ENCODE results near the gene APBA3.

Gene APBA3

GRCh38 chr19:3746371-3747056, 15.0 kb downstream of the APBA3 start:
- Histone ChIP-seq H2BK120ac (ENCODE audit: low read depth, low read length) (no peak overlapping the region), H3K27ac (ENCODE audit: low read depth, low read length) (no peak overlapping the region), H3K79me1 (ENCODE audit: low read length) (no peaks in the 10 kb centered on the region), H3K27me3 (ENCODE audit: insufficient read depth, low read length, poor library complexity) (no peaks in the 10 kb centered on the region), H3K9ac (ENCODE audit: low read length) (no peak overlapping the region), H3K4ac (ENCODE audit: low read depth, low read length) (no peak overlapping the region), H4K8ac (ENCODE audit: low read depth, low read length) (no peak overlapping the region), H3K23ac (ENCODE audit: low read length) (no peak overlapping the region), H3K18ac (ENCODE audit: low read length) (no peak overlapping the region), H3K4me2 (ENCODE audit: low read length) (no peak overlapping the region), H3K36me3 (ENCODE audit: control insufficient read depth, insufficient read depth, low read length) (no peaks in the 10 kb centered on the region), H3K4me1 (ENCODE audit: control insufficient read depth, low read depth, low read length) (no peaks in the 10 kb centered on the region), H3K56ac (ENCODE audit: low read length) (no peak overlapping the region), H3K4me3 (ENCODE audit: low read length) (no peak overlapping the region), H4K5ac (ENCODE audit: low read length) (no peak overlapping the region), H2AK5ac (ENCODE audit: low read length) (no peak overlapping the region), H2BK5ac (ENCODE audit: low read length) (no peak overlapping the region), H2BK15ac (replicated peaks; ENCODE audit: low read depth) (no peak overlapping the region), H3K79me2 (ENCODE audit: control insufficient read depth, insufficient read depth, low read length) (no peaks in the 10 kb centered on the region)
- no CpG with 5 or more reads among the region's 31 CpGs for WGBS (ENCODE audit: extremely low coverage, insufficient coverage, low lambda C conversion rate)
- DNase-seq: no peak

GRCh38 chr19:3745363-3746045, 16.0 kb downstream of the APBA3 start:
- H4K5ac ChIP-seq (ENCODE audit: low read length): no peak overlapping the region
- no peak for DNase-seq

GRCh38 chr19:3743486-3743885, 18.0 kb downstream of the APBA3 start:
- no peaks in the 10 kb centered on the region for H3K79me1 ChIP-seq (ENCODE audit: low read length)
- H3K27me3 ChIP-seq (ENCODE audit: insufficient read depth, low read length, poor library complexity): no peaks in the 10 kb centered on the region
- no peak overlapping the region for H3K18ac ChIP-seq (ENCODE audit: low read length)
- H2BK120ac ChIP-seq (ENCODE audit: low read depth, low read length): no peak overlapping the region
- H3K4ac ChIP-seq (ENCODE audit: low read depth, low read length): no peak overlapping the region
- peak; percentile 25 for DNase-seq
- no peak overlapping the region for H2BK5ac ChIP-seq (ENCODE audit: low read length)
- H3K4me2 ChIP-seq (ENCODE audit: low read length): no peak overlapping the region
- WGBS (ENCODE audit: extremely low coverage, insufficient coverage, low lambda C conversion rate): no CpG with 5 or more reads among the region's 2 CpGs
- no peak overlapping the region for H2AK5ac ChIP-seq (ENCODE audit: low read length)
- H3K36me3 ChIP-seq (ENCODE audit: control insufficient read depth, insufficient read depth, low read length): no peaks in the 10 kb centered on the region
- no peak overlapping the region for H4K8ac ChIP-seq (ENCODE audit: low read depth, low read length)
- no peaks in the 10 kb centered on the region for H3K79me2 ChIP-seq (ENCODE audit: control insufficient read depth, insufficient read depth, low read length)
- no peaks in the 10 kb centered on the region for H3K4me1 ChIP-seq (ENCODE audit: control insufficient read depth, low read depth, low read length)
- no peak overlapping the region for H3K23ac ChIP-seq (ENCODE audit: low read length)
- H4K5ac ChIP-seq (ENCODE audit: low read length): no peak overlapping the region
- H2BK15ac ChIP-seq (replicated peaks; ENCODE audit: low read depth): no peak overlapping the region
- no peak overlapping the region for H3K56ac ChIP-seq (ENCODE audit: low read length)
- no peak overlapping the region for H3K9ac ChIP-seq (ENCODE audit: low read length)
- H3K4me3 ChIP-seq (ENCODE audit: low read length): no peak overlapping the region
- no peak overlapping the region for H3K27ac ChIP-seq (ENCODE audit: low read depth, low read length)

More at GRCh38 chr19:3745363-3746045, 16.0 kb downstream of the APBA3 start:
- Histone ChIP-seq H3K27me3 (ENCODE audit: insufficient read depth, low read length, poor library complexity) (no peaks in the 10 kb centered on the region), H3K4me2 (ENCODE audit: low read length) (no peak overlapping the region), H3K56ac (ENCODE audit: low read length) (no peak overlapping the region), H3K4me1 (ENCODE audit: control insufficient read depth, low read depth, low read length) (no peaks in the 10 kb centered on the region), H3K4me3 (ENCODE audit: low read length) (no peak overlapping the region), H3K23ac (ENCODE audit: low read length) (no peak overlapping the region), H2AK5ac (ENCODE audit: low read length) (no peak overlapping the region), H2BK5ac (ENCODE audit: low read length) (no peak overlapping the region), H4K8ac (ENCODE audit: low read depth, low read length) (no peak overlapping the region), H2BK120ac (ENCODE audit: low read depth, low read length) (no peak overlapping the region), H3K36me3 (ENCODE audit: control insufficient read depth, insufficient read depth, low read length) (no peaks in the 10 kb centered on the region), H3K79me1 (ENCODE audit: low read length) (no peaks in the 10 kb centered on the region), H3K9ac (ENCODE audit: low read length) (no peak overlapping the region), H3K79me2 (ENCODE audit: control insufficient read depth, insufficient read depth, low read length) (no peaks in the 10 kb centered on the region), H3K27ac (ENCODE audit: low read depth, low read length) (no peak overlapping the region), H3K4ac (ENCODE audit: low read depth, low read length) (no peak overlapping the region), H2BK15ac (replicated peaks; ENCODE audit: low read depth) (no peak overlapping the region), H3K18ac (ENCODE audit: low read length) (no peak overlapping the region)
- no CpG with 5 or more reads among the region's 8 CpGs for WGBS (ENCODE audit: extremely low coverage, insufficient coverage, low lambda C conversion rate)

- no peaks in the 10 kb centered on the region for H3K79me2 ChIP-seq (ENCODE audit: control insufficient read depth, insufficient read depth, low read length)
- H2BK15ac ChIP-seq (replicated peaks; ENCODE audit: low read depth): no peak overlapping the region
- H4K5ac ChIP-seq (ENCODE audit: low read length): no peak overlapping the region
- H3K79me1 ChIP-seq (ENCODE audit: low read length): no peaks in the 10 kb centered on the region
- H3K27ac ChIP-seq (ENCODE audit: low read depth, low read length): no peak overlapping the region
- no peak overlapping the region for H3K23ac ChIP-seq (ENCODE audit: low read length)
- no peak overlapping the region for H3K4me2 ChIP-seq (ENCODE audit: low read length)
- H2BK5ac ChIP-seq (ENCODE audit: low read length): no peak overlapping the region
- no CpG with 5 or more reads among the region's 24 CpGs for WGBS (ENCODE audit: extremely low coverage, insufficient coverage, low lambda C conversion rate)
- no peaks in the 10 kb centered on the region for H3K4me1 ChIP-seq (ENCODE audit: control insufficient read depth, low read depth, low read length)
- H3K27me3 ChIP-seq (ENCODE audit: insufficient read depth, low read length, poor library complexity): no peaks in the 10 kb centered on the region
- no peak overlapping the region for H3K18ac ChIP-seq (ENCODE audit: low read length)
- H3K36me3 ChIP-seq (ENCODE audit: control insufficient read depth, insufficient read depth, low read length): no peaks in the 10 kb centered on the region
- no peak for DNase-seq
- no peak overlapping the region for H3K9ac ChIP-seq (ENCODE audit: low read length)
- no peak overlapping the region for H2BK120ac ChIP-seq (ENCODE audit: low read depth, low read length)
- no peak overlapping the region for H3K56ac ChIP-seq (ENCODE audit: low read length)
- H3K4ac ChIP-seq (ENCODE audit: low read depth, low read length): no peak overlapping the region
- no peak overlapping the region for H3K4me3 ChIP-seq (ENCODE audit: low read length)
- no peak overlapping the region for H2AK5ac ChIP-seq (ENCODE audit: low read length)
- no peak overlapping the region for H4K8ac ChIP-seq (ENCODE audit: low read depth, low read length)
Observed at GRCh38 chr19:3740431-3740830, 21.1 kb downstream of the APBA3 start.

GRCh38 chr19:3738477-3739220, 22.8 kb downstream of the APBA3 start:
- no peak for DNase-seq
- no peaks in the 10 kb centered on the region for H3K79me1 ChIP-seq (ENCODE audit: low read length)
- H3K4me2 ChIP-seq (ENCODE audit: low read length): no peak overlapping the region
- H3K27me3 ChIP-seq (ENCODE audit: insufficient read depth, low read length, poor library complexity): no peaks in the 10 kb centered on the region
- H3K4me3 ChIP-seq (ENCODE audit: low read length): no peak overlapping the region
- no peaks in the 10 kb centered on the region for H3K36me3 ChIP-seq (ENCODE audit: control insufficient read depth, insufficient read depth, low read length)
- H3K79me2 ChIP-seq (ENCODE audit: control insufficient read depth, insufficient read depth, low read length): no peaks in the 10 kb centered on the region
- H3K9ac ChIP-seq (ENCODE audit: low read length): no peak overlapping the region
- H2BK120ac ChIP-seq (ENCODE audit: low read depth, low read length): no peak overlapping the region
- no peak overlapping the region for H3K23ac ChIP-seq (ENCODE audit: low read length)
- H3K4ac ChIP-seq (ENCODE audit: low read depth, low read length): no peak overlapping the region
- H3K56ac ChIP-seq (ENCODE audit: low read length): no peak overlapping the region
- WGBS (ENCODE audit: extremely low coverage, insufficient coverage, low lambda C conversion rate): no CpG with 5 or more reads among the region's 32 CpGs
- no peak overlapping the region for H4K5ac ChIP-seq (ENCODE audit: low read length)
- H4K8ac ChIP-seq (ENCODE audit: low read depth, low read length): no peak overlapping the region
- H3K27ac ChIP-seq (ENCODE audit: low read depth, low read length): no peak overlapping the region
- no peaks in the 10 kb centered on the region for H3K4me1 ChIP-seq (ENCODE audit: control insufficient read depth, low read depth, low read length)
- no peak overlapping the region for H2AK5ac ChIP-seq (ENCODE audit: low read length)
- H3K18ac ChIP-seq (ENCODE audit: low read length): no peak overlapping the region
- H2BK15ac ChIP-seq (replicated peaks; ENCODE audit: low read depth): no peak overlapping the region
- H2BK5ac ChIP-seq (ENCODE audit: low read length): no peak overlapping the region

All from mesendoderm (in vitro differentiated cells).